RWPE2 (cell line): ENCODE results near the gene KDM4C.
"Not testable (repeated sequence)": the region's sequence is repeated elsewhere in the genome, so short reads cannot be mapped to it uniquely, and the experiment has no call there.

ENCODE experiments used
- ATAC-seq: fragments of 200-7000 bp; cut with Tn5 transposase; 3 replicates; pipeline ENCODE4 v1.9.1; 2021; ENCODE audit warnings: low read depth
- DNase-seq: peaks from one replicate; pipeline ENCODE4 v3.0.0-alpha.2; 2020; ENCODE audit warnings: low spot score
- H3K27ac ChIP-seq: fragments of 450-650 bp; 2 replicates; pipeline ENCODE4 v1.5.1; 2017; ENCODE audit warnings: mild to moderate bottlenecking; ENCODE audit not compliant: poor library complexity, severe bottlenecking
- H3K27me3 ChIP-seq: fragments of 250-450 bp; sonication (Bioruptor Pico); 2 replicates; pipeline ENCODE4 v1.5.1; 2021; ENCODE audit warnings: mild to moderate bottlenecking, moderate library complexity; ENCODE audit not compliant: insufficient read depth, poor library complexity, severe bottlenecking
- H3K36me3 ChIP-seq: fragments of 250-450 bp; sonication (Bioruptor Pico); 2 replicates; pipeline ENCODE4 v1.5.1; 2020; ENCODE audit warnings: low read depth, mild to moderate bottlenecking, moderate library complexity
- H3K4me1 ChIP-seq: fragments of 250-450 bp; sonication (Bioruptor Pico); 2 replicates; pipeline ENCODE4 v1.5.1; 2021; ENCODE audit warnings: mild to moderate bottlenecking, moderate library complexity; ENCODE audit not compliant: insufficient read depth, poor library complexity, severe bottlenecking
- H3K4me3 ChIP-seq: fragments of 250-450 bp; sonication (Bioruptor Pico); 2 replicates; pipeline ENCODE4 v1.5.1; 2021; ENCODE audit warnings: mild to moderate bottlenecking, moderate library complexity; ENCODE audit not compliant: severe bottlenecking
- H3K9me3 ChIP-seq: fragments of 250-450 bp; sonication (Bioruptor Pico); 2 replicates; pipeline ENCODE4 v1.5.1; 2021; ENCODE audit warnings: mild to moderate bottlenecking, moderate library complexity; ENCODE audit not compliant: severe bottlenecking
- TF ChIP-seq, protein P1 (sequence below): fragments of 450-650 bp; IDR thresholded peaks from one replicate; pipeline ENCODE4 v1.5.1; 2017; ENCODE audit warnings: mild to moderate bottlenecking, moderate library complexity; ENCODE audit not compliant: poor library complexity, severe bottlenecking

KDM4C gene

DNA sequence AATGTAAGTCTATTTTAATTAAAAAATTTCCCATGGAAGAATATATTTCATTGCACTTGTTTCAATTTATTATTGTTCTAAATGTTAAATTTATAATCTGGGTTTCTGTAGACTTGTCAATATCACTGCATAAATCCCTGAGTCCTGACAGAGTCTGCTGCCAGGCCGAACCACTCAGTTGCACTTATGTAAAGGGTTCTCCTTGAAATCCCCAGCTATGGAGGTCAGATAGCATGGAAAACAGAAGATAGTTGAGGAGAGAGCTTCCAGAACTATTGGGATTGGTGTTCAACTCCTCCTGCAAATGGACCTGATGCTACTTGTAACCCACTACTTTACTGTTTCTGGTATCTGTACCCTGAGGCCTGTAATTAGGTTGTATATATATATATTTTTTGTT is 37.2 kb downstream of the KDM4C start:
- Histone ChIP-seq H3K9me3 (no peaks in the 10 kb centered on the region), H3K4me1 (no peaks in the 10 kb centered on the region), H3K27me3 (no peaks in the 10 kb centered on the region), H3K36me3 (peaks cover 11% of the 10 kb centered on the region; the same call in 1 of the 2 replicates), H3K4me3 (no peak overlapping the region), H3K27ac (no peak overlapping the region)
- TF ChIP-seq, protein P1, sequence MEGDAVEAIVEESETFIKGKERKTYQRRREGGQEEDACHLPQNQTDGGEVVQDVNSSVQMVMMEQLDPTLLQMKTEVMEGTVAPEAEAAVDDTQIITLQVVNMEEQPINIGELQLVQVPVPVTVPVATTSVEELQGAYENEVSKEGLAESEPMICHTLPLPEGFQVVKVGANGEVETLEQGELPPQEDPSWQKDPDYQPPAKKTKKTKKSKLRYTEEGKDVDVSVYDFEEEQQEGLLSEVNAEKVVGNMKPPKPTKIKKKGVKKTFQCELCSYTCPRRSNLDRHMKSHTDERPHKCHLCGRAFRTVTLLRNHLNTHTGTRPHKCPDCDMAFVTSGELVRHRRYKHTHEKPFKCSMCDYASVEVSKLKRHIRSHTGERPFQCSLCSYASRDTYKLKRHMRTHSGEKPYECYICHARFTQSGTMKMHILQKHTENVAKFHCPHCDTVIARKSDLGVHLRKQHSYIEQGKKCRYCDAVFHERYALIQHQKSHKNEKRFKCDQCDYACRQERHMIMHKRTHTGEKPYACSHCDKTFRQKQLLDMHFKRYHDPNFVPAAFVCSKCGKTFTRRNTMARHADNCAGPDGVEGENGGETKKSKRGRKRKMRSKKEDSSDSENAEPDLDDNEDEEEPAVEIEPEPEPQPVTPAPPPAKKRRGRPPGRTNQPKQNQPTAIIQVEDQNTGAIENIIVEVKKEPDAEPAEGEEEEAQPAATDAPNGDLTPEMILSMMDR: no peak
- DNase-seq: no peak
- no peak for ATAC-seq

GRCh38 chr9:6802926-6803325 is 45.2 kb downstream of the KDM4C start:
- H3K4me1 ChIP-seq: no peaks in the 10 kb centered on the region
- TF ChIP-seq, protein P1: no peak
- no peak for ATAC-seq

DNA sequence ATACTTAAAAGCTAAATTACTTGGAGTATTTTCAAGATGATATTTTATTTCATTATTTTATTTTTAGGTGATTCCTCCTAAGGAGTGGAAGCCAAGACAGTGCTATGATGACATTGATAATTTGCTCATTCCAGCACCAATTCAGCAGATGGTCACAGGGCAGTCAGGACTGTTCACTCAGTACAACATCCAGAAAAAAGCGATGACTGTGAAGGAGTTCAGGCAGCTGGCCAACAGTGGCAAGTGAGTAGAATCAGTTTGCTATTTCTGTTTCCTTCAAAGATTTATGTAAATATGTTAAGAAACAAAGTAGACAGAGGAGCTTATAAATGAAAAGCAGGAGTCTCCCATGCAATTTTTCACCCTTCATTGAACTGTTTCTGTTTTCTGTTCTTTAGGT is 47.8 kb downstream of the KDM4C start:
- H3K27ac ChIP-seq: no peak overlapping the region
- ATAC-seq: no peak
- H3K9me3 ChIP-seq: no peaks in the 10 kb centered on the region
- no peaks in the 10 kb centered on the region for H3K4me1 ChIP-seq
- no peaks in the 10 kb centered on the region for H3K27me3 ChIP-seq
- H3K4me3 ChIP-seq: no peak overlapping the region
- DNase-seq: no peak
- TF ChIP-seq, protein P1: no peak
- peaks cover 8% of the 10 kb centered on the region for H3K36me3 ChIP-seq

More at GRCh38 chr9:6802926-6803325, 45.2 kb downstream of the KDM4C start:
- Histone ChIP-seq H3K4me3 (no peak overlapping the region), H3K9me3 (no peaks in the 10 kb centered on the region), H3K27ac (no peak overlapping the region), H3K27me3 (no peaks in the 10 kb centered on the region), H3K36me3 (peaks cover 8% of the 10 kb centered on the region)
- DNase-seq: no peak

DNA sequence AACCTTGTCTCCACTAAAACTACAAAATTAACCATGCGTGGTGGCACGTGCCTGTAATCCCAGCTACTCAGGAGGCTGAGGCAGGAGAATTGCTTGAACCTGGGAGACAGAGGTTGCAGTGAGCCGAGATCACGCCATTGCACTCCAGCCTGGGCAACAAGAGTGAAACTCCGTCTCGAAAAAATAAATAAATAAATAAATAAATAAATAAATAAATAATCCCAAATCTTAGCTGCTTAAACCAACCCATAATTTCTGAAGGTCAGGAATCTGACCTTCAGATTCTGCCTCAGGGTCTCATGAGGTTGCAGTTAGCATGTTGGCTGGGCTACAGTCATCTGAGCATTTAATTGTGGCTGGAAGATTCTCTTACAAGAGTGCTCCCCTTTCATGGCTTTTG is 48.5 kb downstream of the KDM4C start:
- H3K4me3 ChIP-seq, H3K36me3 ChIP-seq, DNase-seq, ATAC-seq, H3K9me3 ChIP-seq, H3K4me1 ChIP-seq, H3K27me3 ChIP-seq, H3K27ac ChIP-seq: not testable (repeated sequence)

DNA sequence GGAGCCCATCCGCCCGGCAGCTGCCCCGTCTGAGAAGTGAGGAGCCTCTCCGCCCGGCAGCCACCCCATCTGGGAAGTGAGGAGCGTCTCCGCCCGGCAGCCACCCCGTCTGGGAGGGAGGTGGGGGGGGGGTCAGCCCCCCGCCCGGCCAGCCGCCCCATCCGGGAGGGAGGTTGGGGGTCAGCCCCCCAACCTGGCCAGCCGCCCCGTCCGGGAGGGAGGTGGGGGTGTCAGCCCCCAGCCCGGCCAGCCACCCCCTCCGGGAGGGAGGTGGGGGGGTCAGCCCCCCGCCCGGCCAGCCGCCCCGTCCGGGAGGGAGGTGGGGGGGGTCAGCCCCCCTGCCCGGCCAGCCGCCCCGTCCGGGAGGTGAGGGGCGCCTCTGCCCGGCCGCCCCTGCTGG is 49.9 kb downstream of the KDM4C start:
- not testable (repeated sequence) for H3K9me3 ChIP-seq, H3K36me3 ChIP-seq, H3K27me3 ChIP-seq, H3K4me1 ChIP-seq, H3K27ac ChIP-seq, DNase-seq, H3K4me3 ChIP-seq, ATAC-seq

GRCh38 chr9:6811436-6811835 is 53.7 kb downstream of the KDM4C start:
- Histone ChIP-seq H3K27ac (no peak overlapping the region), H3K4me3 (no peak overlapping the region), H3K4me1 (no peaks in the 10 kb centered on the region), H3K36me3 (peaks cover 10% of the 10 kb centered on the region; the same call in 1 of the 2 replicates), H3K9me3 (no peaks in the 10 kb centered on the region), H3K27me3 (no peaks in the 10 kb centered on the region)
- ATAC-seq (no peak), DNase-seq (no peak)
- TF ChIP-seq, protein P1: no peak
